ENCODE data around the gene CPT1A.

Gene CPT1A

DNA sequence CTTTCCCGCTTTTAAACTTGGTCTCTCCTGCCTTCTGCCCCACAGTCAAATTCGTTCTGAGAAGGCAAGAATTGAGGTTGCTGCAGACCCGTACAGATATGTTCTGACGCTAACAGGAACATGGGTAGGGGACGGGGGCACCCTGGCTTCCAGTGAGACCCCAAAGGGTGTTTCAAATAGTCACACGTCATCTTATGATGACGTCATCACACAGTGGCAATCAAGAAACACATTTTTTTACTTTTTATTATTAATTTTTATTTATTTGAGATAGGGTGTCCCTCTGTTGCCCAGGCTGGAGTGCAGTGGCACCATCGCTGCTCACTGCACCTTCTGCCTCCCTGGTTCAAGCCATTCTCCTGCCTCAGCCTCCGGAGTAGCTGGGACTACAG is 67.5 kb downstream of the CPT1A start:
- Mint-ChIP-seq H3K27me3 (no peaks in the 10 kb centered on the region), H3K4me1 (ENCODE audit: low read depth) (peaks cover 2% of the 10 kb centered on the region), H3K36me3 (ENCODE audit: low read depth) (peaks cover 81% of the 10 kb centered on the region), H3K4me3 (no peak overlapping the region), H3K27ac (no peak overlapping the region), H3K9me3 (no peaks in the 10 kb centered on the region)
- no peak for DNase-seq

GRCh38 chr11:68773521-68774193 is 68.1 kb downstream of the CPT1A start:
- H3K27ac Mint-ChIP-seq, result no peak overlapping the region
- no peak for DNase-seq
- H3K27me3 Mint-ChIP-seq, result no peaks in the 10 kb centered on the region
- no peak overlapping the region for H3K4me3 Mint-ChIP-seq
- no peaks in the 10 kb centered on the region for H3K9me3 Mint-ChIP-seq
- H3K4me1 Mint-ChIP-seq (ENCODE audit: low read depth), result peaks cover 2% of the 10 kb centered on the region
- peaks cover 81% of the 10 kb centered on the region for H3K36me3 Mint-ChIP-seq (ENCODE audit: low read depth)

DNA sequence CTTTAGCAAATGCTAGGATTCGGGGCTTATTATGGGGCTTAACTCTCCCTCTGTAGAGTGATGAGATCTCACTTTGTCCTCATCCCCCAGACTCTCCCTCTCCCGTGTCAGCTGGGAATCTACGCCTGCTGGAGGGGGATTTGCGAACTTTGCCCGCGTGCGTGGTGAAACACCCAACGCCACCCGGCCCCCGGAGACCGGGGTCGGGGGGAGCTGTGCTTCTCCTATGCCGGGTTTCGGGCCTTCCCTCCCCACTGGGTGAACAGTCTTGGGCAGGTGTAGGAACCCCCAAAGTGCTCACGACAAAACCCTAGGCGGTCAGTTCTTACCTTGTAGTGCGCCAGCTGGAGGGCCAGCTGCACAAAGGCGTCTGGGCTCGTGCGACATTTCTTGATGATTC is 68.8 kb downstream of the CPT1A start:
- Mint-ChIP-seq H3K27ac (no peak overlapping the region), H3K4me3 (no peak overlapping the region), H3K27me3 (no peaks in the 10 kb centered on the region), H3K9me3 (no peaks in the 10 kb centered on the region), H3K36me3 (ENCODE audit: low read depth) (peaks cover 82% of the 10 kb centered on the region), H3K4me1 (ENCODE audit: low read depth) (peaks cover 2% of the 10 kb centered on the region)
- no peak for DNase-seq

GRCh38 chr11:68770781-68771180 is 70.9 kb downstream of the CPT1A start:
- no peak overlapping the region for H3K4me3 Mint-ChIP-seq
- H3K27ac Mint-ChIP-seq, result no peak overlapping the region
- H3K27me3 Mint-ChIP-seq, result no peaks in the 10 kb centered on the region
- H3K36me3 Mint-ChIP-seq (ENCODE audit: low read depth), result peaks cover 65% of the 10 kb centered on the region
- no peak for DNase-seq
- H3K4me1 Mint-ChIP-seq (ENCODE audit: low read depth), result no peaks in the 10 kb centered on the region
- no peaks in the 10 kb centered on the region for H3K9me3 Mint-ChIP-seq

- Mint-ChIP-seq H3K36me3 (ENCODE audit: low read depth) (peaks cover 51% of the 10 kb centered on the region), H3K27me3 (no peaks in the 10 kb centered on the region), H3K4me3 (no peak overlapping the region), H3K9me3 (no peaks in the 10 kb centered on the region), H3K27ac (no peak overlapping the region), H3K4me1 (ENCODE audit: low read depth) (no peaks in the 10 kb centered on the region)
- no peak for DNase-seq
Measured at GRCh38 chr11:68767672-68768071, 74.0 kb downstream of the CPT1A start.

DNA sequence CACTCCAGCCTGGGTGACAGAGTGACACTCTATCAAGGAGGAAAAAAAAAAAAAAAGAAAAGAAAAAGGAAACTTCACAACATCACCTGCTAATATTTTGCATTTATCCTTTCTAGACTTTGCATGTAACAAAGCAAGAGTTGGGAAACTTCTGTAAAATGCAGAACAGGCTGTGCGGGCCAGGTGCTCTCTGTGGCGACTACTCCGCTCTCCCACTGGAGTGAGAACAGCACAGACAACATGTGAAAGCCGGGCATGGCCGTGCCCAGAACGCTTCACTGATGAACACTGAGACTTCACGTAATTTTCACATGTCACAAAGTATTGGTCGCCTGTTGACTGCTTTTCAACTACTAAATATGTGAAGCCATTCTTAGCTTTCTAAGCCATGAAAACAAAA is 74.9 kb downstream of the CPT1A start:
- no peaks in the 10 kb centered on the region for H3K9me3 Mint-ChIP-seq
- no peaks in the 10 kb centered on the region for H3K4me1 Mint-ChIP-seq (ENCODE audit: low read depth)
- peaks cover 51% of the 10 kb centered on the region for H3K36me3 Mint-ChIP-seq (ENCODE audit: low read depth)
- no peaks in the 10 kb centered on the region for H3K27me3 Mint-ChIP-seq
- no peak overlapping the region for H3K27ac Mint-ChIP-seq
- DNase-seq, result no peak
- no peak overlapping the region for H3K4me3 Mint-ChIP-seq

DNA sequence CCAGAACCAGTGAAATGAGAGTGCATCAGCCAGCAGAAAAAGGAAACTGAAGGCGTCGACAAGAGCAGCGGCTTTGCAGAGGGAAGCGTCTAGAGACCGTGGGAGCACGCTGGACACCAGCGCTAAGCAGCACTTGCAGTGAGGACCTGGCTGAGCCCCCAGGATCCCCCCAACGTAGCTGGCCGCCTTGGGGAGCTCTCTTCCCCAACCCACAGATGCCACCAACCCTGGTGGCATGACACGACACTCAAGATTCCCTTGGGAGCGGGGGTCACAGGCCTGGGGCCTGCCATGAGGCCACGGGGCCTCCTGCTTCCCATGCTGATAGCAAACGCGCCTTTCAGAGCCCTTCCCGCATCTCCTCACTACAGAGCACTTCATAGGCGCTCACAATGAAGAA is 77.0 kb downstream of the CPT1A start:
- no peaks in the 10 kb centered on the region for H3K4me1 Mint-ChIP-seq (ENCODE audit: low read depth)
- H3K27ac Mint-ChIP-seq, result no peak overlapping the region
- no peak overlapping the region for H3K4me3 Mint-ChIP-seq
- no peak for DNase-seq
- H3K9me3 Mint-ChIP-seq, result no peaks in the 10 kb centered on the region
- no peaks in the 10 kb centered on the region for H3K27me3 Mint-ChIP-seq
- H3K36me3 Mint-ChIP-seq (ENCODE audit: low read depth), result peaks cover 48% of the 10 kb centered on the region

- Mint-ChIP-seq H3K27ac (no peak overlapping the region), H3K36me3 (ENCODE audit: low read depth) (peaks cover 51% of the 10 kb centered on the region), H3K4me3 (no peak overlapping the region), H3K27me3 (no peaks in the 10 kb centered on the region), H3K4me1 (ENCODE audit: low read depth) (no peaks in the 10 kb centered on the region), H3K9me3 (no peaks in the 10 kb centered on the region)
- DNase-seq, result no peak
Measured at GRCh38 chr11:68763926-68764657, 77.6 kb downstream of the CPT1A start.

GRCh38 chr11:68763181-68763721 is 78.5 kb downstream of the CPT1A start:
- DNase-seq, result no peak
- Mint-ChIP-seq H3K36me3 (ENCODE audit: low read depth) (peaks cover 45% of the 10 kb centered on the region), H3K9me3 (no peaks in the 10 kb centered on the region), H3K4me3 (no peak overlapping the region), H3K27me3 (no peaks in the 10 kb centered on the region), H3K4me1 (ENCODE audit: low read depth) (no peaks in the 10 kb centered on the region), H3K27ac (no peak overlapping the region)

DNA sequence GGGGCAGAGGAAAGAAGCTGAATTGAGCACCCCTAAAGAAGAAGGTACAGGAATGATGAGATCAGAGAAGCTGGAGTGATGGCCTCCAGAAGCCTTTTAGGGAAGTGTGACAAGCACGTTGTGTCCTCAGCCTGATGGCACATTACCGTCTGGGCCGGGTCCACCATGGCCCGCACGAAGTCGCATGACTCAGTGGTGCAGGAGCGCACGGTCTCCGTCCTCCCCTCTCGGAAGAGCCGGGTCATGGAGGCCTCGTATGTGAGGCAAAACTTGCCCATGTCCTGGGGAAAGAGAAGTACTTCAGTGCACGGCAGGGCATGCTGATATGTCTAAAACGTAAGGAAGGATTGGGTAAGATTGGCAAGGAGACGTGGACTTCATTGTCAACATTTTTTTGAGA is 79.2 kb downstream of the CPT1A start:
- peaks cover 47% of the 10 kb centered on the region for H3K36me3 Mint-ChIP-seq (ENCODE audit: low read depth)
- H3K27ac Mint-ChIP-seq, result no peak overlapping the region
- H3K9me3 Mint-ChIP-seq, result no peaks in the 10 kb centered on the region
- no peak for DNase-seq
- H3K4me1 Mint-ChIP-seq (ENCODE audit: low read depth), result no peaks in the 10 kb centered on the region
- H3K27me3 Mint-ChIP-seq, result no peaks in the 10 kb centered on the region
- no peak overlapping the region for H3K4me3 Mint-ChIP-seq

- no peaks in the 10 kb centered on the region for H3K4me1 Mint-ChIP-seq (ENCODE audit: low read depth)
- no peak for DNase-seq
- H3K36me3 Mint-ChIP-seq (ENCODE audit: low read depth), result peaks cover 53% of the 10 kb centered on the region
- no peak overlapping the region for H3K27ac Mint-ChIP-seq
- no peaks in the 10 kb centered on the region for H3K27me3 Mint-ChIP-seq
- H3K4me3 Mint-ChIP-seq, result no peak overlapping the region
- H3K9me3 Mint-ChIP-seq, result no peaks in the 10 kb centered on the region
Measured at GRCh38 chr11:68761801-68762200, 79.9 kb downstream of the CPT1A start.

GRCh38 chr11:68759991-68760390 is 81.7 kb downstream of the CPT1A start:
- Mint-ChIP-seq H3K4me3 (no peak overlapping the region), H3K36me3 (ENCODE audit: low read depth) (peaks cover 58% of the 10 kb centered on the region), H3K9me3 (no peaks in the 10 kb centered on the region), H3K27ac (no peak overlapping the region), H3K27me3 (no peaks in the 10 kb centered on the region), H3K4me1 (ENCODE audit: low read depth) (no peaks in the 10 kb centered on the region)
- no peak for DNase-seq

DNA sequence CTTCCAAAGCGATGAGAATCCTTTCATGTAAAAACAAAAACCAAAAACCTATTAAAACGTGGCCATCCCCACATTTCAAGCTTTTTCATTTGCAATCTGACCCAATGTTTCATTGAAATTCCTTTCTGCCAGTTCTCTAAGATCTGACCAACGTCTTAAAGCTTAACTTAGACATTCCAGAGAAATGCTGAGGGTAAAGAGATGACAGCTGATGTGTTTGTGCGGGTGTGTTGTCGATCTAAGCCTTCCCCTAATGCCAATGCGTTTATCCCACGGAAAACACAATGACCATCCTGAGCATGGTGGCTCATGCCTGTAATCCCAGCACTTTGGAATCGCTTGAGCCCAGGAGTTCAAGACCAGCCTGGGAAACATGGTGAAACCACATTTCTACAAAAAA is 84.0 kb downstream of the CPT1A start:
- Mint-ChIP-seq H3K27me3 (no peaks in the 10 kb centered on the region), H3K4me1 (ENCODE audit: low read depth) (no peaks in the 10 kb centered on the region), H3K36me3 (ENCODE audit: low read depth) (peaks cover 51% of the 10 kb centered on the region)

DNA sequence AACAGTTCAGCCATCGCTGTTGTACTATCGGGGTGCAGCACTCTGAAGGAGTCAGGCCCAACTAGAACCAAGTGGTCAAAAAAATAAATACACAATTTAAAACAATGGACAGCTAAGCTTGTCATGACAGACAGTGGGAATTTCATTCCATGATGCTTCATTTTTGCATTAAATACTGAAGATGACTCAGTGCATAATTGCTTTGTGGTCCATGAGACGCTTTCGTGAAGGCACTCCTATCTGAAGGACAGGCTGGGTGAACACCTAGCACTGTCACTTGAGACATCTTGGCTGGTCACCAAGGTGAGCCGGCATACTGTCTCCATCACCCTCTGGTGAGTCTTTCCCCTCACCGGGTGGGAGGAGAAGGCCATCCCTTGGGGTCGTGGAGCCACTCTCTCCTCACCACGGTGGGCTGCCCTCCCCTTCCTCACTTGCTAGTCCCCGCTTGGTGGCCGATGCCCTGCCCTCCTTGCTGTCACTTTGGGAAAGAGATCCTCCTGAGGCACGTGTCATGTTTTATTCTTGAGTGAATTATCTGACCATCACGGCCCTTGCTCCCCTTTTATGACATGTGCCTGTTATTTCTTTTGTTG is 85.4 kb downstream of the CPT1A start:
- H3K27me3 Mint-ChIP-seq, result no peaks in the 10 kb centered on the region
- no peaks in the 10 kb centered on the region for H3K9me3 Mint-ChIP-seq
- peaks cover 9% of the 10 kb centered on the region for H3K4me1 Mint-ChIP-seq (ENCODE audit: low read depth)
- H3K4me3 Mint-ChIP-seq, result no peak overlapping the region
- no peak for DNase-seq
- H3K27ac Mint-ChIP-seq, result no peak overlapping the region
- peaks cover 37% of the 10 kb centered on the region for H3K36me3 Mint-ChIP-seq (ENCODE audit: low read depth)

More for the DNA sequence above, 84.0 kb downstream of the CPT1A start:
- Mint-ChIP-seq H3K9me3 (no peaks in the 10 kb centered on the region), H3K4me3 (no peak overlapping the region), H3K27ac (no peak overlapping the region)
- DNase-seq, result no peak

DNA sequence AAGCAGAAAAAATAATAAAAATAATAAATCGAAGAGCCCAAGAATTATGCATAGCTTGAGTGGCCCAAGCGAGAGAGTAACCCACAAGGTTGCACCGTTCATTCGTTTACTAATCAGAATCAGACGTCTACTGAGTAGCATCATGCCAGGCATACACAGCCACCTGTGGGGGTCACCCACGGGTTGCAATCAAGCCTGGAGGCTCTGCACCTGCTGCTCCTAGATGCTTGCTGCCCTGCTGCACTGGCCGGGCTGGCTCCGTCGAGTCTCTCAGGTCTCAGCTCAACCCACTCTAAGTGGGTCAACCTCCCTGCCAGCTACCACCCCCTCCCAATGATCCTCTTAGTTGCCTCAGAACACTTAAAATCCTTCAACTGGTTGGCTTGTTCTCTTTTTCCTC is 88.4 kb downstream of the CPT1A start:
- H3K27me3 Mint-ChIP-seq, result no peaks in the 10 kb centered on the region
- no peak overlapping the region for H3K27ac Mint-ChIP-seq
- no peaks in the 10 kb centered on the region for H3K9me3 Mint-ChIP-seq
- H3K4me1 Mint-ChIP-seq (ENCODE audit: low read depth), result peaks cover 9% of the 10 kb centered on the region
- no peak overlapping the region for H3K4me3 Mint-ChIP-seq
- no peak for DNase-seq
- peaks cover 22% of the 10 kb centered on the region for H3K36me3 Mint-ChIP-seq (ENCODE audit: low read depth)

Data from activated T-cell treated with anti-CD3 and anti-CD28 coated beads, Interleukin-2, amount 50 U/mL, for 24 hours (primary cell).